NCI-H82 (cell line): ENCODE data around the gene SIGLEC8.

ENCODE experiments used
- DNase-seq: peaks from one replicate; lab custom pipeline; 2025; lab: John Stamatoyannopoulos, UW

SIGLEC8 gene

GRCh38 chr19:51402117-51402516, 56.1 kb downstream of the SIGLEC8 start:
- no peak for DNase-seq
